Fibroblast of mammary gland (primary cell): ENCODE measurements around the gene HSPB2.

Experiments
- DNase-seq: peaks from one replicate; pipeline ENCODE4 v3.0.0-alpha.2; 2010; ENCODE audit warnings: low read depth
- H3K4me3 ChIP-seq: 2 replicates; pipeline ENCODE4 v1.5.1; 2011; ENCODE audit warnings: low read depth, mild to moderate bottlenecking, low read length, moderate library complexity; ENCODE audit not compliant: control insufficient read depth
- CTCF ChIP-seq: conservative IDR thresholded peaks from 2 replicates; pipeline ENCODE4 v1.5.1; 2011; ENCODE audit warnings: low read depth, low read length, inconsistent platforms; ENCODE audit not compliant: control insufficient read depth, insufficient read depth

Gene HSPB2

GRCh38 chr11:111906680-111907079 lies 5.9 kb upstream of the HSPB2 start:
- H3K4me3 ChIP-seq: no peak overlapping the region
- TF ChIP-seq CTCF: no peak
- no peak for DNase-seq

DNA sequence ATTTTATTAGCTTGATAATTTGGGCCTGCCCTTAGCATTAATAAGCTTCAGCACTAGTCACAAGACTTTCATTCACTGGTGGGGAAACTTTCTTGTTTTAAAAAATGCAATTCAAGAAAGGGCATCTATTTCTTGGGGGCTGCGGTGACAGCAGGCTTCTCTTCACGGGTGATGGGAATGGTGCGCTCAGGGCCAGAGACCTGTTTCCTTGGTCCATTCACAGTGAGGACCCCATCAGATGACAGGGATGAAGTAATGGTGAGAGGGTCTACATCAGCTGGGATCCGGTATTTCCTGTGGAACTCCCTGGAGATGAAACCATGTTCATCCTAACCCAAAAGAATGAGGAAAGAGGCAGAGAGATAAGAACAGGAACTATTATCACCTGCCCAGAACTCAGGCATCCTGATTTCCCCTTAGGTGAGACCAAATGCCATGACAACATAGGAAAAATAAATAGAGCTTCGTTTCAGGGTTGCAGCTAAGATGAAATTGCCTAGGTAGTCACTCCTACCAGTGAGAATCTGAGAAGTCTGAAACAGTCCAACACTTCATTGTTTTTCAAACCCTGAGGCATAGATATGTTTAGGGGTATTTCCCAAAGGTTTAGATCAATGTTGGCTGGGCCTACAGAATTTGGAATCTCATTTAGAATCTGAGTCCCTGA lies 3.8 kb upstream of the HSPB2 start:
- no peak overlapping the region for H3K4me3 ChIP-seq
- no peak for TF ChIP-seq CTCF
- DNase-seq: no peak

DNA sequence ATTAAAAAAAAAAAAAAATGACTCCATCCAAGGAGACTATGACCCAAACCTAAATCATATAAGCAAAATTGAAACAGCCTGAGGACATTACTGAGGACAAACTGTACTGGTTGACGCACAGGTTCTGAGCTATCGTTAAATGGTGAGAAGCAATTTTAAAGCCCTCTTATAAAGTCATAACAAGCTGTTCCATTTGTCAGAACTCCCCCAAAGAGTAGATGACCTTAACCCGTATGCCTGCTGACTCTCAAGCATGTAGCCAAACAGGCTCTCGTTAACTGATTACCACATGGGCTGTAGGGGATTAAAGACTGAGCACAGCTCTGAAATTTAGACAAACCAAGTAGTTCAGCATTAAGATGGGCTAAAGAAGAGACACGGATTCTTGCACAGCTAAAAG lies 3.2 kb upstream of the HSPB2 start:
- no peak for DNase-seq
- no peak overlapping the region for H3K4me3 ChIP-seq
- no peak for TF ChIP-seq CTCF

DNA sequence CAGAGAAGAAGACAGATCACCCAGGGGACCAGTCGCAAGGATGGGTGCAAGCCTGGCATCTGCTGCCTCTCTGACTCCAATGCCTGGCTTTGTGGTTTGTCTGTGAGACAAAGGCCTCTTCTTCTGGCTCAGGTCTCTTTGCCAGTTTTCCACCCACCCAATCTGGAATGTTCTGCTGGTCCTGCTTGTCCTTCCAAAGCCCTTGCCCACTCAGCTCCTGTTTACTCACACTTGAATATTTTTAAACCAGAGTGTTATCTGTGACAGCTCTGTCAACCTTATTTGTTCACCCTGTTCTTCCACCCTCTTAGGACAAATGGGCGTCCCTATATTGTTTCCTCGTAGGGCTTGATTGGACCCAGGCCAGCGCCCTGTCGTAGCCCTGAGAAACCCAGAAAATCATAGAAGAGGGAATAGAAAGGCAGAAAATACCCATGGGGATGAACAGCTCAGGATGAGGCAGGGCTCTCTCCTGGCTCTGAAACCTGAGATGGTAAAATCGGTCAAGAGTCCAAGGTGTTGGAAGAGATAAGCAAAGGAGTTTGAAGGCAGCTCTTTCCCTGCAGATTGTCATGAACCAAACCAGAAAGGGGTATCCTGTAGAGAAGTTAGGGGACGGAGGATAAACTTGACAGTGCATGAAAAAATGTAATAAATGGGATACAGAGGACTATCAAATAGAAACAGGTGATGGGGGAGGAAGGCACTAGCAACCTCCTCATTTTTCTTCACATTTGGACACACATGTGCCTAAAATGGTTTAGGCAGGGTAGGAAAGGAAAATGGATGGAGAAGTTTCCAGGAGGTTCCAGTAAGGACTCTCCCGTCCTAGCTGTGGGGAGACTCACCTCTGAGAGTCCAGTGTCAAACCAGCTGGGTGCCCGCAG lies 1.6 kb upstream of the HSPB2 start:
- DNase-seq: no peak
- no peak for TF ChIP-seq CTCF
- H3K4me3 ChIP-seq: no peak overlapping the region

- TF ChIP-seq CTCF: no peak
- DNase-seq: peak; percentile 81
- H3K4me3 ChIP-seq: peak within 1 kb of the TSS; percentile 24
Measured at GRCh38 chr11:111911563-111912401, 752 bp upstream of the HSPB2 start, which contains the start of gene CRYAB. Gene CRYAB, minus strand, starts transcription at chr11:111911770. Its CDS starts 46 bp downstream, at chr11:111911724.
